SK-N-SH treated with all-trans-retinoic acid at 6 μM for 48 hours (cell line): ENCODE results near the gene TEAD1.

ENCODE experiments used
- ARNTL ChIP-seq: fragments of 450-650 bp; formaldehyde crosslinking; IDR thresholded peaks from 2 replicates; pipeline ENCODE4 v1.5.0; 2020; ENCODE audit warnings: low read depth, mild to moderate bottlenecking, moderate library complexity, borderline replicate concordance
- BACH2 ChIP-seq: fragments of 250-450 bp; sonication (Bioruptor Pico); IDR thresholded peaks from 2 replicates; pipeline ENCODE4 v1.9.0; 2021; ENCODE audit warnings: mild to moderate bottlenecking, borderline replicate concordance
- CSDC2 ChIP-seq: fragments of 250-450 bp; sonication (Bioruptor Pico); IDR thresholded peaks from 2 replicates; pipeline ENCODE4 v1.5.0; 2020; ENCODE audit warnings: mild to moderate bottlenecking, moderate library complexity
- ISL1 ChIP-seq: fragments of 250-450 bp; sonication (Bioruptor Pico); IDR thresholded peaks from 2 replicates; pipeline ENCODE4 v2.1.2; 2022; ENCODE audit warnings: mild to moderate bottlenecking, moderate library complexity
- POU6F1 ChIP-seq: fragments of 250-450 bp; sonication (Bioruptor Pico); IDR thresholded peaks from 2 replicates; pipeline ENCODE4 v1.8.0; 2021; ENCODE audit warnings: low read depth, mild to moderate bottlenecking, moderate library complexity, borderline replicate concordance
- PPARA ChIP-seq: fragments of 250-450 bp; sonication (Bioruptor Pico); IDR thresholded peaks from 2 replicates; pipeline ENCODE4 v1.5.0; 2020; ENCODE audit warnings: mild to moderate bottlenecking, borderline replicate concordance
- RARB ChIP-seq: fragments of 250-450 bp; sonication (Bioruptor Pico); IDR thresholded peaks from 2 replicates; pipeline ENCODE4 v1.8.0; 2021; ENCODE audit warnings: mild to moderate bottlenecking, moderate library complexity
- SNAI2 ChIP-seq: fragments of 250-450 bp; sonication (Bioruptor Pico); IDR thresholded peaks from 2 replicates; pipeline ENCODE4 v1.5.0; 2020; ENCODE audit warnings: mild to moderate bottlenecking, moderate library complexity
- TCF4 ChIP-seq: fragments of 250-450 bp; sonication (Bioruptor Pico); IDR thresholded peaks from 2 replicates; pipeline ENCODE4 v1.8.0; 2021; ENCODE audit warnings: mild to moderate bottlenecking, moderate library complexity, borderline replicate concordance
- TOX ChIP-seq: fragments of 250-450 bp; sonication (Bioruptor Pico); IDR thresholded peaks from 2 replicates; pipeline ENCODE4 v1.8.0; 2021; ENCODE audit warnings: mild to moderate bottlenecking, moderate library complexity, borderline replicate concordance
- ZNF565 ChIP-seq: fragments of 450-650 bp; formaldehyde crosslinking; conservative IDR thresholded peaks from 2 replicates; pipeline ENCODE4 v1.5.0; 2020; ENCODE audit warnings: low read depth, mild to moderate bottlenecking, moderate library complexity
- ZNF70 ChIP-seq: fragments of 450-650 bp; formaldehyde crosslinking; IDR thresholded peaks from 2 replicates; pipeline ENCODE4 v1.5.0; 2020; ENCODE audit warnings: mild to moderate bottlenecking, moderate library complexity
- TF ChIP-seq, protein P1 (sequence below): fragments of 250-450 bp; sonication (Bioruptor Pico); IDR thresholded peaks from 2 replicates; pipeline ENCODE4 v1.8.0; 2020; ENCODE audit warnings: mild to moderate bottlenecking, moderate library complexity, borderline replicate concordance
- TF ChIP-seq, protein P2 (sequence below): fragments of 250-450 bp; sonication (Bioruptor Pico); IDR thresholded peaks from 2 replicates; pipeline ENCODE4 v1.5.1; 2021; ENCODE audit warnings: mild to moderate bottlenecking, moderate library complexity

DNA sequence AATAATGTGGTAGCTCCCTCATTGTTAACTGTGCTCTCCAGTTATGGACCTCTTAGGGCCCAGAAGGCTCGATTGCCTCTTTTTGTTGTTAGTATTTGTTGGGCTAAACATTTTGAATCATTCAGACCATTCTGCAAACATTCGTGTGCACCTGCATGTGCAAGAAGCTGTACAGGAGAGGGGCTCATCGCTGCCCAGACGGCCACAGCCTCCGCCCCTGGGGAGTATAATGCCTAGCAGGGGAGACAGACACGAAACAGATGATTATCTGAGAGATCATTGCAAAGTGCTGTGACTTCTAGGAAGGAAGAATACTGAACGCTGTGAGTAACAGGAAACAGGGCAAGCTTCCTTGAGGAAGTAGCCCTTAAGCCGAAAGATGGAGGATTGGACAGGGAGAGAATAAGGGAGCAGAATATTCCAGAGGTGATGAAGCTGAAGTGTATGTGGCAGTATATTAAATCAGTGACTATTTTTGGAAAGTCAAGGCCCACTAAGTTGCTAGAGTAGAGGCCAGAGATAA is 211.6 kb downstream of the TEAD1 start:
- no peak for TF ChIP-seq PPARA (CRISPR knock-in tag)
- TF ChIP-seq, protein P1, sequence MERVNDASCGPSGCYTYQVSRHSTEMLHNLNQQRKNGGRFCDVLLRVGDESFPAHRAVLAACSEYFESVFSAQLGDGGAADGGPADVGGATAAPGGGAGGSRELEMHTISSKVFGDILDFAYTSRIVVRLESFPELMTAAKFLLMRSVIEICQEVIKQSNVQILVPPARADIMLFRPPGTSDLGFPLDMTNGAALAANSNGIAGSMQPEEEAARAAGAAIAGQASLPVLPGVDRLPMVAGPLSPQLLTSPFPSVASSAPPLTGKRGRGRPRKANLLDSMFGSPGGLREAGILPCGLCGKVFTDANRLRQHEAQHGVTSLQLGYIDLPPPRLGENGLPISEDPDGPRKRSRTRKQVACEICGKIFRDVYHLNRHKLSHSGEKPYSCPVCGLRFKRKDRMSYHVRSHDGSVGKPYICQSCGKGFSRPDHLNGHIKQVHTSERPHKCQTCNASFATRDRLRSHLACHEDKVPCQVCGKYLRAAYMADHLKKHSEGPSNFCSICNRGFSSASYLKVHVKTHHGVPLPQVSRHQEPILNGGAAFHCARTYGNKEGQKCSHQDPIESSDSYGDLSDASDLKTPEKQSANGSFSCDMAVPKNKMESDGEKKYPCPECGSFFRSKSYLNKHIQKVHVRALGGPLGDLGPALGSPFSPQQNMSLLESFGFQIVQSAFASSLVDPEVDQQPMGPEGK (CRISPR knock-in tag): no peak
- no peak for TF ChIP-seq CSDC2 (CRISPR knock-in tag)
- no peak for TF ChIP-seq BACH2 (CRISPR knock-in tag)
- TF ChIP-seq TCF4 (CRISPR knock-in tag): no peak
- no peak for TF ChIP-seq SNAI2 (CRISPR knock-in tag)
- TF ChIP-seq ARNTL (CRISPR knock-in tag): no peak
- TF ChIP-seq TOX (CRISPR knock-in tag): no peak
- TF ChIP-seq POU6F1 (CRISPR knock-in tag): no peak
- no peak for TF ChIP-seq ZNF565 (CRISPR knock-in tag)
- TF ChIP-seq ZNF70: no peak
- TF ChIP-seq RARB: no peak
- TF ChIP-seq ISL1 (CRISPR knock-in tag): no peak
- TF ChIP-seq, protein P2, sequence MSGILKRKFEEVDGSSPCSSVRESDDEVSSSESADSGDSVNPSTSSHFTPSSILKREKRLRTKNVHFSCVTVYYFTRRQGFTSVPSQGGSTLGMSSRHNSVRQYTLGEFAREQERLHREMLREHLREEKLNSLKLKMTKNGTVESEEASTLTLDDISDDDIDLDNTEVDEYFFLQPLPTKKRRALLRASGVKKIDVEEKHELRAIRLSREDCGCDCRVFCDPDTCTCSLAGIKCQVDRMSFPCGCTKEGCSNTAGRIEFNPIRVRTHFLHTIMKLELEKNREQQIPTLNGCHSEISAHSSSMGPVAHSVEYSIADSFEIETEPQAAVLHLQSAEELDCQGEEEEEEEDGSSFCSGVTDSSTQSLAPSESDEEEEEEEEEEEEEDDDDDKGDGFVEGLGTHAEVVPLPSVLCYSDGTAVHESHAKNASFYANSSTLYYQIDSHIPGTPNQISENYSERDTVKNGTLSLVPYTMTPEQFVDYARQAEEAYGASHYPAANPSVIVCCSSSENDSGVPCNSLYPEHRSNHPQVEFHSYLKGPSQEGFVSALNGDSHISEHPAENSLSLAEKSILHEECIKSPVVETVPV: no peak
